RCC 7860 (cell line): Measurements from ENCODE around the gene ACKR2.

ENCODE experiments used
- DNase-seq: peaks from one replicate; pipeline ENCODE4 v3.0.0-alpha.2; 2015; ENCODE audit warnings: low spot score
- FAIRE-seq: peaks from 2 replicates; lab custom pipeline; 2012; peaks lifted over from hg19 to GRCh38; lab: Jason Lieb, UNC

The ACKR2 gene

GRCh38 chr3:42809202-42809601, at the start of gene ACKR2:
Gene ACKR2, plus strand, starts transcription at chr3:42809445. Its CDS starts 55,058 bp downstream, at chr3:42864503.
- no peak for DNase-seq
- FAIRE-seq, result no peak

GRCh38 chr3:42762046-42762724, 47.1 kb upstream of the ACKR2 start:
- no peak for FAIRE-seq
- DNase-seq, result no peak

- FAIRE-seq (no peak), DNase-seq (no peak)
These were observed 46.2 kb upstream of the ACKR2 start for GRCh38 chr3:42763021-42763420.

GRCh38 chr3:42764115-42764514, 45.1 kb upstream of the ACKR2 start:
- no peak for DNase-seq
- no peak for FAIRE-seq

GRCh38 chr3:42764561-42765295, 44.5 kb upstream of the ACKR2 start:
- FAIRE-seq, result no peak

GRCh38 chr3:42769477-42770131, 39.6 kb upstream of the ACKR2 start:
- FAIRE-seq, result no peak

More at GRCh38 chr3:42764561-42765295, 44.5 kb upstream of the ACKR2 start:
- DNase-seq, result no peak

GRCh38 chr3:42771271-42771670, 38.0 kb upstream of the ACKR2 start:
- DNase-seq, result no peak
- no peak for FAIRE-seq

More at GRCh38 chr3:42769477-42770131, 39.6 kb upstream of the ACKR2 start:
- DNase-seq, result no peak

- DNase-seq (peak; percentile 60), FAIRE-seq (no peak)
These were observed 36.4 kb upstream of the ACKR2 start, which contains the start of gene CCDC13 for GRCh38 chr3:42772670-42773408. Gene CCDC13, minus strand, starts transcription at chr3:42773253. Its CDS starts 14,908 bp downstream, at chr3:42758345.

- FAIRE-seq, result no peak
- no peak for DNase-seq
These were observed 35.9 kb upstream of the ACKR2 start for GRCh38 chr3:42773409-42773751.

- FAIRE-seq (no peak), DNase-seq (no peak)
These were observed 30.6 kb upstream of the ACKR2 start for GRCh38 chr3:42778644-42779043.

- no peak for FAIRE-seq
These were observed 28.8 kb upstream of the ACKR2 start for GRCh38 chr3:42780398-42780797.

GRCh38 chr3:42780892-42781700, 28.1 kb upstream of the ACKR2 start:
- DNase-seq (peak; percentile 27), FAIRE-seq (no peak)

More at GRCh38 chr3:42780398-42780797, 28.8 kb upstream of the ACKR2 start:
- DNase-seq, result no peak

GRCh38 chr3:42786212-42786611, 23.0 kb upstream of the ACKR2 start:
- DNase-seq (no peak), FAIRE-seq (no peak)

- FAIRE-seq (no peak), DNase-seq (no peak)
These were observed 22.6 kb upstream of the ACKR2 start for GRCh38 chr3:42786631-42787030.

- FAIRE-seq (no peak), DNase-seq (no peak)
These were observed 18.5 kb upstream of the ACKR2 start for GRCh38 chr3:42790714-42791229.

GRCh38 chr3:42795621-42796181, 13.5 kb upstream of the ACKR2 start:
- FAIRE-seq, result no peak
- DNase-seq, result no peak

GRCh38 chr3:42796332-42796885, 12.8 kb upstream of the ACKR2 start:
- no peak for DNase-seq
- no peak for FAIRE-seq

- FAIRE-seq (no peak), DNase-seq (no peak)
These were observed 9.9 kb upstream of the ACKR2 start for GRCh38 chr3:42799376-42799775.

- DNase-seq (no peak), FAIRE-seq (no peak)
These were observed 9.0 kb upstream of the ACKR2 start for GRCh38 chr3:42800251-42800650.
